NCI-H2107 treated with DMSO at 0.1 percent for 48 hours (cell line): ENCODE measurements around the gene DEFB125.

ENCODE experiments used
- DNase-seq: peaks from one replicate; lab custom pipeline; 2025; ENCODE audit not compliant: unreplicated experiment; lab: John Stamatoyannopoulos, UW

DEFB125 gene

GRCh38 chr20:145877-146276 lies 58.4 kb downstream of the DEFB125 start:
- no peak for DNase-seq
